Measurements from ENCODE around the gene TMEM258.

Gene TMEM258

GRCh38 chr11:61752925-61753521 is 39.4 kb downstream of the TMEM258 start:
- TF ChIP-seq TCF4 (CRISPR knock-in tag; IDR thresholded peaks at IDR 0.05; ENCODE audit: borderline replicate concordance) (no peak), PATZ1 (CRISPR knock-in tag; IDR thresholded peaks at IDR 0.05; ENCODE audit: borderline replicate concordance) (no peak), POU6F1 (CRISPR knock-in tag; IDR thresholded peaks at IDR 0.05; ENCODE audit: borderline replicate concordance, low read depth) (no peak), ZC3H10 (CRISPR knock-in tag; IDR thresholded peaks at IDR 0.05) (no peak), TOX (CRISPR knock-in tag; IDR thresholded peaks at IDR 0.05; ENCODE audit: borderline replicate concordance) (no peak), BACH2 (CRISPR knock-in tag; IDR thresholded peaks at IDR 0.05; ENCODE audit: borderline replicate concordance) (no peak), ESRRG (CRISPR knock-in tag; IDR thresholded peaks at IDR 0.05) (no peak), OSR1 (CRISPR knock-in tag; IDR thresholded peaks at IDR 0.05) (no peak), ZNF565 (CRISPR knock-in tag; conservative IDR thresholded peaks at IDR 0.05; ENCODE audit: low read depth) (no peak), CSRNP3 (CRISPR knock-in tag; IDR thresholded peaks at IDR 0.05) (no peak), GLIS3 (CRISPR knock-in tag; IDR thresholded peaks at IDR 0.05) (no peak), CREB5 (CRISPR knock-in tag; IDR thresholded peaks at IDR 0.05; ENCODE audit: low read depth) (no peak), PPARA (CRISPR knock-in tag; IDR thresholded peaks at IDR 0.05; ENCODE audit: borderline replicate concordance) (no peak), ZNF8 (CRISPR knock-in tag; IDR thresholded peaks at IDR 0.05) (no peak), ZFP3 (CRISPR knock-in tag; IDR thresholded peaks at IDR 0.05) (no peak), ZFP30 (CRISPR knock-in tag; IDR thresholded peaks at IDR 0.05) (no peak), TSHZ2 (CRISPR knock-in tag; IDR thresholded peaks at IDR 0.05) (no peak), SNAI2 (CRISPR knock-in tag; IDR thresholded peaks at IDR 0.05) (no peak), ISL1 (CRISPR knock-in tag; IDR thresholded peaks at IDR 0.05) (no peak), ZNF70 (CRISPR knock-in tag; IDR thresholded peaks at IDR 0.05) (no peak)
- ATAC-seq, result no peak

- peak; percentile 74 for ATAC-seq
- TF ChIP-seq ZNF8 (CRISPR knock-in tag; IDR thresholded peaks at IDR 0.05), result no peak
- no peak for TF ChIP-seq PATZ1 (CRISPR knock-in tag; IDR thresholded peaks at IDR 0.05; ENCODE audit: borderline replicate concordance)
- TF ChIP-seq BACH2 (CRISPR knock-in tag; IDR thresholded peaks at IDR 0.05; ENCODE audit: borderline replicate concordance), result no peak
- TF ChIP-seq TCF4 (CRISPR knock-in tag; IDR thresholded peaks at IDR 0.05; ENCODE audit: borderline replicate concordance), result no peak
- no peak for TF ChIP-seq ZFP30 (CRISPR knock-in tag; IDR thresholded peaks at IDR 0.05)
Observed at GRCh38 chr11:61752117-61752924, 40.1 kb downstream of the TMEM258 start, which contains the start of gene MYRF. Gene MYRF, plus strand, starts transcription at chr11:61752636. Its CDS starts 109 bp downstream, at chr11:61752745.
